Fibroblast of lung (primary cell): ENCODE results near the gene TMEM235.

Experiments used
- EZH2 ChIP-seq: IDR thresholded peaks from 2 replicates; pipeline ENCODE4 v1.5.1; 2012; ENCODE audit warnings: low read length, control low read depth, mild to moderate bottlenecking; ENCODE audit errors: missing control alignments
- TF ChIP-seq, protein P1 (sequence below), 2 donors: IDR thresholded peaks in 1 of 2; conservative IDR thresholded peaks in 1 of 2; 1 replicate in 1 of 2; 2 replicates in 1 of 2; pipeline ENCODE4 v1.5.1; 2011 to 2012; ENCODE audit warnings: low read length in 2 of 2, control low read depth in 1 of 2, inconsistent platforms in 1 of 2, low read depth in 1 of 2, mild to moderate bottlenecking in 1 of 2

- TF ChIP-seq, protein P1, sequence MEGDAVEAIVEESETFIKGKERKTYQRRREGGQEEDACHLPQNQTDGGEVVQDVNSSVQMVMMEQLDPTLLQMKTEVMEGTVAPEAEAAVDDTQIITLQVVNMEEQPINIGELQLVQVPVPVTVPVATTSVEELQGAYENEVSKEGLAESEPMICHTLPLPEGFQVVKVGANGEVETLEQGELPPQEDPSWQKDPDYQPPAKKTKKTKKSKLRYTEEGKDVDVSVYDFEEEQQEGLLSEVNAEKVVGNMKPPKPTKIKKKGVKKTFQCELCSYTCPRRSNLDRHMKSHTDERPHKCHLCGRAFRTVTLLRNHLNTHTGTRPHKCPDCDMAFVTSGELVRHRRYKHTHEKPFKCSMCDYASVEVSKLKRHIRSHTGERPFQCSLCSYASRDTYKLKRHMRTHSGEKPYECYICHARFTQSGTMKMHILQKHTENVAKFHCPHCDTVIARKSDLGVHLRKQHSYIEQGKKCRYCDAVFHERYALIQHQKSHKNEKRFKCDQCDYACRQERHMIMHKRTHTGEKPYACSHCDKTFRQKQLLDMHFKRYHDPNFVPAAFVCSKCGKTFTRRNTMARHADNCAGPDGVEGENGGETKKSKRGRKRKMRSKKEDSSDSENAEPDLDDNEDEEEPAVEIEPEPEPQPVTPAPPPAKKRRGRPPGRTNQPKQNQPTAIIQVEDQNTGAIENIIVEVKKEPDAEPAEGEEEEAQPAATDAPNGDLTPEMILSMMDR (conservative IDR thresholded peaks at IDR 0.05 in 1 of 2, IDR thresholded peaks at IDR 0.05 in 1 of 2; ENCODE audit: low read depth in 1 of 2, low read length in 2 of 2), result no peak
- TF ChIP-seq EZH2, result no peak
Measured at GRCh38 chr17:78240012-78240655, 8.7 kb downstream of the TMEM235 start.
